Measurements from ENCODE around the gene BLOC1S3.

- peak; percentile 36; the same call in 1 of the 2 replicates for TF ChIP-seq POLR2AphosphoS5 (IDR thresholded peaks at IDR 0.05; ENCODE audit: low read depth, low read length)
- no peak for TF ChIP-seq TAF1 (IDR thresholded peaks at IDR 0.05; ENCODE audit: borderline replicate concordance, insufficient read depth, low read length)
These were observed 7.4 kb upstream of the BLOC1S3 start for GRCh38 chr19:45171211-45171623.
